ENCODE measurements around the gene SLC4A11.

Gene SLC4A11

GRCh38 chr20:3227936-3228749 lies 10.8 kb downstream of the SLC4A11 start:
- no peak for TF ChIP-seq CTCF (conservative IDR thresholded peaks at IDR 0.05; ENCODE audit: low read depth, low read length)
- no peak for DNase-seq (ENCODE audit: low read depth)
- no peak overlapping the region for H3K4me3 ChIP-seq (ENCODE audit: low read length)

- TF ChIP-seq CTCF (conservative IDR thresholded peaks at IDR 0.05; ENCODE audit: low read depth, low read length): no peak
- DNase-seq (ENCODE audit: low read depth): no peak
Measured at GRCh38 chr20:3227506-3227905, 11.5 kb downstream of the SLC4A11 start.

GRCh38 chr20:3226864-3227263 lies 12.1 kb downstream of the SLC4A11 start:
- no peak for TF ChIP-seq CTCF (conservative IDR thresholded peaks at IDR 0.05; ENCODE audit: low read depth, low read length)
- DNase-seq (ENCODE audit: low read depth): no peak
- no peak overlapping the region for H3K4me3 ChIP-seq (ENCODE audit: low read length)

More at GRCh38 chr20:3227506-3227905, 11.5 kb downstream of the SLC4A11 start:
- H3K4me3 ChIP-seq (ENCODE audit: low read length): no peak overlapping the region

GRCh38 chr20:3226093-3226492 lies 12.9 kb downstream of the SLC4A11 start:
- TF ChIP-seq CTCF (conservative IDR thresholded peaks at IDR 0.05; ENCODE audit: low read depth, low read length): no peak
- no peak overlapping the region for H3K4me3 ChIP-seq (ENCODE audit: low read length)
- no peak for DNase-seq (ENCODE audit: low read depth)

GRCh38 chr20:3224681-3225421 lies 14.1 kb downstream of the SLC4A11 start:
- H3K4me3 ChIP-seq (ENCODE audit: low read length): no peak overlapping the region
- DNase-seq (ENCODE audit: low read depth): no peak
- TF ChIP-seq CTCF (conservative IDR thresholded peaks at IDR 0.05; ENCODE audit: low read depth, low read length): no peak

- H3K4me3 ChIP-seq (ENCODE audit: low read length): no peak overlapping the region
- no peak for DNase-seq (ENCODE audit: low read depth)
- TF ChIP-seq CTCF (conservative IDR thresholded peaks at IDR 0.05; ENCODE audit: low read depth, low read length): no peak
Measured at GRCh38 chr20:3223994-3224680, 14.9 kb downstream of the SLC4A11 start.
